Measurements from ENCODE around the gene CHST7.

The CHST7 gene

GRCh38 chrX:46628460-46629371 lies 55.2 kb downstream of the CHST7 start:
- TF ChIP-seq, protein P1, sequence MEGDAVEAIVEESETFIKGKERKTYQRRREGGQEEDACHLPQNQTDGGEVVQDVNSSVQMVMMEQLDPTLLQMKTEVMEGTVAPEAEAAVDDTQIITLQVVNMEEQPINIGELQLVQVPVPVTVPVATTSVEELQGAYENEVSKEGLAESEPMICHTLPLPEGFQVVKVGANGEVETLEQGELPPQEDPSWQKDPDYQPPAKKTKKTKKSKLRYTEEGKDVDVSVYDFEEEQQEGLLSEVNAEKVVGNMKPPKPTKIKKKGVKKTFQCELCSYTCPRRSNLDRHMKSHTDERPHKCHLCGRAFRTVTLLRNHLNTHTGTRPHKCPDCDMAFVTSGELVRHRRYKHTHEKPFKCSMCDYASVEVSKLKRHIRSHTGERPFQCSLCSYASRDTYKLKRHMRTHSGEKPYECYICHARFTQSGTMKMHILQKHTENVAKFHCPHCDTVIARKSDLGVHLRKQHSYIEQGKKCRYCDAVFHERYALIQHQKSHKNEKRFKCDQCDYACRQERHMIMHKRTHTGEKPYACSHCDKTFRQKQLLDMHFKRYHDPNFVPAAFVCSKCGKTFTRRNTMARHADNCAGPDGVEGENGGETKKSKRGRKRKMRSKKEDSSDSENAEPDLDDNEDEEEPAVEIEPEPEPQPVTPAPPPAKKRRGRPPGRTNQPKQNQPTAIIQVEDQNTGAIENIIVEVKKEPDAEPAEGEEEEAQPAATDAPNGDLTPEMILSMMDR (IDR thresholded peaks at IDR 0.05; ENCODE audit: insufficient read depth, low read depth, low read length, missing control alignments) = no peak
- no peak overlapping the region for H3K4me3 ChIP-seq (ENCODE audit: low read length)
- no peak for DNase-seq (ENCODE audit: low read depth)

- DNase-seq (ENCODE audit: low read depth) = peak; percentile 14
Measured at GRCh38 chrX:46630141-46630540, 56.6 kb downstream of the CHST7 start.

DNA sequence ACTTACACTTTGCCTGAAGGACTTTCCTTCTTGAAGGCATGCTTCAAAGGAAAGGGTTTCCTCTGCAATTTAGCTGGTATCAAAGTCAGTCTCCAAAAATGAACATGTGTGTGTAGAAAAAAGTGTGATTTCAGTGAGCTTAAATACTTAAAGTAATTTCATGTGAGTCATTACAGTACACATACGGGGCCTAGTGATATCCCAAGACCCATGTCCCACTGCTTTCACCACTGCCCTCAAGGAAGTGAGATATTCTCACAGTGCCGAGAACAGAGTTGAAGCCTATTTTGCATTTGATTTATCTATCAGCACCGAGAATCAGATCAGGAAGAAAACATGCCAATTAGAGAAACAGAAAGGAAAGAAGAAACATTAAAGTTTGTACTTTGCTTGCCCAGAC lies 61.0 kb downstream of the CHST7 start:
- DNase-seq (ENCODE audit: low read depth) = no peak
- TF ChIP-seq, protein P1 (IDR thresholded peaks at IDR 0.05; ENCODE audit: insufficient read depth, low read depth, low read length, missing control alignments) = no peak

More at GRCh38 chrX:46630141-46630540, 56.6 kb downstream of the CHST7 start:
- no peak overlapping the region for H3K4me3 ChIP-seq (ENCODE audit: low read length)
- TF ChIP-seq, protein P1 (IDR thresholded peaks at IDR 0.05; ENCODE audit: insufficient read depth, low read depth, low read length, missing control alignments) = no peak

DNA sequence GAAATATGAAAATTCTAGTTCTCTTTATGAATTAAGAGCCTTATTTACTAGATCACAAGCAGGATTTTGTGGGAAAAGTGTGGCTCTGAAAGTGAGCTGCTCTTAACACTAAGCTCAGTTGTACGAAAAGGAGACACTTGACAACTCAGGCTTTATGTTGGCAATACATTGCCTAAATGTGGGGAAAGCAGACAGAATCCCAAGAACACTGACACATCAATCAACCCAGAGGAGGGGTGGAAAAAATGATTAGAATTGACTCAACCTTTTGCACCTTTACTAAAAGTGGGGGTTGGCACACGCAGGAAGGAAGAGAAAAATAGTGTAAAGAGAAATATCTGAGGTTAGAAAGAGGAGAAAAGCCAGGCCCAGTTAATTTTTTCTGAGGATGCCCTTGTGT lies 61.6 kb downstream of the CHST7 start:
- TF ChIP-seq, protein P1 (IDR thresholded peaks at IDR 0.05; ENCODE audit: insufficient read depth, low read depth, low read length, missing control alignments) = no peak
- H3K4me3 ChIP-seq (ENCODE audit: low read length) = no peak overlapping the region
- DNase-seq (ENCODE audit: low read depth) = no peak

More for the DNA sequence above, 61.0 kb downstream of the CHST7 start:
- H3K4me3 ChIP-seq (ENCODE audit: low read length) = no peak overlapping the region

DNA sequence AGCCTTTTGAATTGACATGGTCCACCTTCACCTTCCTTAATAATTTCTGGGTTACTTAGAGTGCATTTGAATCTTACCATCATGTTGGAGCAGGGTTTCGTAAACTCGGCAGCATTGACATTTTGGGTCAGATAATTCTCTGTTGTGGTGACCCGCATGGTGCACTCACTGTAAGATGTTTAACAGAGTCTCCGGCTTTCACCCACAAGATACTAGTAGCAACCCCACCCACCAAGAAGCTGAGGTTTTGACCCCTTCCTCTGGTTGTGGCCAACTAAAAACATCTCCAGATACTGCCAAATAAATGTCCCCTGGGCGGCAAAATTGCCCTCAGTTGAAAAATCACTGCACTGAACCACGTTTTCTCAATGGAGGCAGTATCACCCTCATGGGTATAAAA lies 62.7 kb downstream of the CHST7 start:
- TF ChIP-seq, protein P1 (IDR thresholded peaks at IDR 0.05; ENCODE audit: insufficient read depth, low read depth, low read length, missing control alignments) = no peak
- no peak overlapping the region for H3K4me3 ChIP-seq (ENCODE audit: low read length)
- no peak for DNase-seq (ENCODE audit: low read depth)

DNA sequence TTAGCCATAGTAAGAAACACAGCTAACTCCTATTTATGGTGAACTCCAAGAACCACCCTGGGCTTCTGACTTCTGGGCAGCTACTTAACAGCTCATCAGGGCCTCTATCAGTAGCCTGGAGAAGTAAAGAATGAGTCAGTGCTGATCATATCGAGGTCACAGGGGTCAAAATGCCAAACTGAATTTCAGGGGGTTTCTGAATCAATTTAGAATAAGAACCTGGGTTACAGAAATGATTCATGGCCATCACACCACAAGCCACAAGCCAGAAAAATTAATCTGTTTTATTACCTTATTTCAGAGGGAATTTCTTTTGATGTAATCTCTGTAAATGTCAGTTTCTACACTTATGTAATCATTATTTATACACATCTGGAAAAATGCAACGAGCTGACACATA lies 64.4 kb downstream of the CHST7 start:
- H3K4me3 ChIP-seq (ENCODE audit: low read length) = no peak overlapping the region
- no peak for DNase-seq (ENCODE audit: low read depth)
- TF ChIP-seq, protein P1 (IDR thresholded peaks at IDR 0.05; ENCODE audit: insufficient read depth, low read depth, low read length, missing control alignments) = no peak

Measured in epithelial cell of esophagus (primary cell).